ENCODE results near the gene NCOA5.

The NCOA5 gene

DNA sequence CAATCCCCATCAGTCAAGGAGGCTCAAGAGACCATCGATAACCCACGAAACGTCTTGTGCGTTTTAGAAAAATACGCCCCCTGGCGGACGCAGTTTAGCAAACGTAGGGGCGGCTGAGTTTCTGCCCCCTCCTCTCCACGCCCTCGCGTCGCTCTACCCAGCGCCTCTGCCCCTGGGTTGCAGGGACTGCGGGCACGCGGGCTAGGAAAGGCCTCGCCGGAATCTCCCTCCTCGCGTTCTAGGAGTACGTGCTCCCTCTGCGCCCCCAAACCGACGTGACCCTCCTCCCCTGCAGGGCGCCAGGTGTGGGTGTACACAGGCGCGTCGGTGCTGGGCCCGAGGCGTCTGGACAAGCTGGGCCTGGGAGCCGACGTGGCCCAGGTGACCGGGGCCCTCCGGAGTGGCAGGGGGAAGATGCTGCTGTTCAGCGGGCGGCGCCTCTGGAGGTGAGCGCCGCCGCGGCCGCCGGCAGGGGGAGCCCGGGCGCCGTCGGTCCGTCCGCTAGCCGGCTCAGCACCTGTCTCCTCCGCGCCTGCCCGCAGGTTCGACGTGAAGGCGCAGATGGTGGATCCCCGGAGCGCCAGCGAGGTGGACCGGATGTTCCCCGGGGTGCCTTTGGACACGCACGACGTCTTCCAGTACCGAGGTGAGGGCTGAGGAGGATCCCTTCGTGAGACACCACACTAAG is 75.8 kb downstream of the NCOA5 start (continued):
- TF ChIP-seq, protein P1, sequence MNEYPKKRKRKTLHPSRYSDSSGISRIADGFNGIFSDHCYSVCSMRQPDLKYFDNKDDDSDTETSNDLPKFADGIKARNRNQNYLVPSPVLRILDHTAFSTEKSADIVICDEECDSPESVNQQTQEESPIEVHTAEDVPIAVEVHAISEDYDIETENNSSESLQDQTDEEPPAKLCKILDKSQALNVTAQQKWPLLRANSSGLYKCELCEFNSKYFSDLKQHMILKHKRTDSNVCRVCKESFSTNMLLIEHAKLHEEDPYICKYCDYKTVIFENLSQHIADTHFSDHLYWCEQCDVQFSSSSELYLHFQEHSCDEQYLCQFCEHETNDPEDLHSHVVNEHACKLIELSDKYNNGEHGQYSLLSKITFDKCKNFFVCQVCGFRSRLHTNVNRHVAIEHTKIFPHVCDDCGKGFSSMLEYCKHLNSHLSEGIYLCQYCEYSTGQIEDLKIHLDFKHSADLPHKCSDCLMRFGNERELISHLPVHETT (tag by site-specific recombination; IDR thresholded peaks at IDR 0.05), result no peak
- TF ChIP-seq ZNF433 (tag by site-specific recombination; IDR thresholded peaks at IDR 0.05; ENCODE audit: low read depth) (no peak), ZNF707 (tag by site-specific recombination; IDR thresholded peaks at IDR 0.05) (no peak), ZNF121 (tag by site-specific recombination; IDR thresholded peaks at IDR 0.05) (no peak), ZNF521 (tag by site-specific recombination; IDR thresholded peaks at IDR 0.05) (no peak), ZNF473 (tag by site-specific recombination; IDR thresholded peaks at IDR 0.05) (no peak), ZNF48 (tag by site-specific recombination; IDR thresholded peaks at IDR 0.05) (no peak), ZNF510 (tag by site-specific recombination; IDR thresholded peaks at IDR 0.05; ENCODE audit: insufficient replicate concordance) (no peak), ZNF132 (tag by site-specific recombination; IDR thresholded peaks at IDR 0.05; ENCODE audit: borderline replicate concordance) (no peak), REPIN1 (tag by site-specific recombination; IDR thresholded peaks at IDR 0.05; ENCODE audit: low read depth) (no peak), ZNF549 (tag by site-specific recombination; IDR thresholded peaks at IDR 0.05) (no peak), YY2 (tag by site-specific recombination; IDR thresholded peaks at IDR 0.05) (no peak), ZNF19 (tag by site-specific recombination; IDR thresholded peaks at IDR 0.05; ENCODE audit: low read depth) (no peak), ZNF560 (tag by site-specific recombination; IDR thresholded peaks at IDR 0.05; ENCODE audit: borderline replicate concordance) (no peak), SP2 (tag by site-specific recombination; IDR thresholded peaks at IDR 0.05) (peak; percentile 28; the same call in 1 of the 2 replicates), ZNF302 (tag by site-specific recombination; IDR thresholded peaks at IDR 0.05; ENCODE audit: low read depth) (no peak), ZNF174 (tag by site-specific recombination; IDR thresholded peaks at IDR 0.05) (no peak), MZF1 (tag by site-specific recombination; IDR thresholded peaks at IDR 0.05; ENCODE audit: borderline replicate concordance) (no peak), ZNF2 (tag by site-specific recombination; IDR thresholded peaks at IDR 0.05) (peak; percentile 77), ZNF785 (tag by site-specific recombination; IDR thresholded peaks at IDR 0.05) (no peak), ZEB2 (tag by site-specific recombination; IDR thresholded peaks at IDR 0.05) (peak; percentile 83), ZNF394 (tag by site-specific recombination; IDR thresholded peaks at IDR 0.05; ENCODE audit: borderline replicate concordance) (peak; percentile 56; the same call in 1 of the 2 replicates)
- TF ChIP-seq, protein P2, sequence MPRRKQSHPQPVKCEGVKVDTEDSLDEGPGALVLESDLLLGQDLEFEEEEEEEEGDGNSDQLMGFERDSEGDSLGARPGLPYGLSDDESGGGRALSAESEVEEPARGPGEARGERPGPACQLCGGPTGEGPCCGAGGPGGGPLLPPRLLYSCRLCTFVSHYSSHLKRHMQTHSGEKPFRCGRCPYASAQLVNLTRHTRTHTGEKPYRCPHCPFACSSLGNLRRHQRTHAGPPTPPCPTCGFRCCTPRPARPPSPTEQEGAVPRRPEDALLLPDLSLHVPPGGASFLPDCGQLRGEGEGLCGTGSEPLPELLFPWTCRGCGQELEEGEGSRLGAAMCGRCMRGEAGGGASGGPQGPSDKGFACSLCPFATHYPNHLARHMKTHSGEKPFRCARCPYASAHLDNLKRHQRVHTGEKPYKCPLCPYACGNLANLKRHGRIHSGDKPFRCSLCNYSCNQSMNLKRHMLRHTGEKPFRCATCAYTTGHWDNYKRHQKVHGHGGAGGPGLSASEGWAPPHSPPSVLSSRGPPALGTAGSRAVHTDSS (tag by site-specific recombination; IDR thresholded peaks at IDR 0.05), result no peak
- TF ChIP-seq, protein P3, sequence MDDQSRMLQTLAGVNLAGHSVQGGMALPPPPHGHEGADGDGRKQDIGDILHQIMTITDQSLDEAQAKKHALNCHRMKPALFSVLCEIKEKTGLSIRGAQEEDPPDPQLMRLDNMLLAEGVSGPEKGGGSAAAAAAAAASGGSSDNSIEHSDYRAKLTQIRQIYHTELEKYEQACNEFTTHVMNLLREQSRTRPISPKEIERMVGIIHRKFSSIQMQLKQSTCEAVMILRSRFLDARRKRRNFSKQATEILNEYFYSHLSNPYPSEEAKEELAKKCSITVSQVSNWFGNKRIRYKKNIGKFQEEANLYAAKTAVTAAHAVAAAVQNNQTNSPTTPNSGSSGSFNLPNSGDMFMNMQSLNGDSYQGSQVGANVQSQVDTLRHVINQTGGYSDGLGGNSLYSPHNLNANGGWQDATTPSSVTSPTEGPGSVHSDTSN (CRISPR knock-in tag; IDR thresholded peaks at IDR 0.05), result no peak
- TF ChIP-seq, protein P4, sequence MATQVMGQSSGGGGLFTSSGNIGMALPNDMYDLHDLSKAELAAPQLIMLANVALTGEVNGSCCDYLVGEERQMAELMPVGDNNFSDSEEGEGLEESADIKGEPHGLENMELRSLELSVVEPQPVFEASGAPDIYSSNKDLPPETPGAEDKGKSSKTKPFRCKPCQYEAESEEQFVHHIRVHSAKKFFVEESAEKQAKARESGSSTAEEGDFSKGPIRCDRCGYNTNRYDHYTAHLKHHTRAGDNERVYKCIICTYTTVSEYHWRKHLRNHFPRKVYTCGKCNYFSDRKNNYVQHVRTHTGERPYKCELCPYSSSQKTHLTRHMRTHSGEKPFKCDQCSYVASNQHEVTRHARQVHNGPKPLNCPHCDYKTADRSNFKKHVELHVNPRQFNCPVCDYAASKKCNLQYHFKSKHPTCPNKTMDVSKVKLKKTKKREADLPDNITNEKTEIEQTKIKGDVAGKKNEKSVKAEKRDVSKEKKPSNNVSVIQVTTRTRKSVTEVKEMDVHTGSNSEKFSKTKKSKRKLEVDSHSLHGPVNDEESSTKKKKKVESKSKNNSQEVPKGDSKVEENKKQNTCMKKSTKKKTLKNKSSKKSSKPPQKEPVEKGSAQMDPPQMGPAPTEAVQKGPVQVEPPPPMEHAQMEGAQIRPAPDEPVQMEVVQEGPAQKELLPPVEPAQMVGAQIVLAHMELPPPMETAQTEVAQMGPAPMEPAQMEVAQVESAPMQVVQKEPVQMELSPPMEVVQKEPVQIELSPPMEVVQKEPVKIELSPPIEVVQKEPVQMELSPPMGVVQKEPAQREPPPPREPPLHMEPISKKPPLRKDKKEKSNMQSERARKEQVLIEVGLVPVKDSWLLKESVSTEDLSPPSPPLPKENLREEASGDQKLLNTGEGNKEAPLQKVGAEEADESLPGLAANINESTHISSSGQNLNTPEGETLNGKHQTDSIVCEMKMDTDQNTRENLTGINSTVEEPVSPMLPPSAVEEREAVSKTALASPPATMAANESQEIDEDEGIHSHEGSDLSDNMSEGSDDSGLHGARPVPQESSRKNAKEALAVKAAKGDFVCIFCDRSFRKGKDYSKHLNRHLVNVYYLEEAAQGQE (tag by site-specific recombination; IDR thresholded peaks at IDR 0.05), result no peak
- TF ChIP-seq, protein P5, sequence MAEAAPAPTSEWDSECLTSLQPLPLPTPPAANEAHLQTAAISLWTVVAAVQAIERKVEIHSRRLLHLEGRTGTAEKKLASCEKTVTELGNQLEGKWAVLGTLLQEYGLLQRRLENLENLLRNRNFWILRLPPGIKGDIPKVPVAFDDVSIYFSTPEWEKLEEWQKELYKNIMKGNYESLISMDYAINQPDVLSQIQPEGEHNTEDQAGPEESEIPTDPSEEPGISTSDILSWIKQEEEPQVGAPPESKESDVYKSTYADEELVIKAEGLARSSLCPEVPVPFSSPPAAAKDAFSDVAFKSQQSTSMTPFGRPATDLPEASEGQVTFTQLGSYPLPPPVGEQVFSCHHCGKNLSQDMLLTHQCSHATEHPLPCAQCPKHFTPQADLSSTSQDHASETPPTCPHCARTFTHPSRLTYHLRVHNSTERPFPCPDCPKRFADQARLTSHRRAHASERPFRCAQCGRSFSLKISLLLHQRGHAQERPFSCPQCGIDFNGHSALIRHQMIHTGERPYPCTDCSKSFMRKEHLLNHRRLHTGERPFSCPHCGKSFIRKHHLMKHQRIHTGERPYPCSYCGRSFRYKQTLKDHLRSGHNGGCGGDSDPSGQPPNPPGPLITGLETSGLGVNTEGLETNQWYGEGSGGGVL (tag by site-specific recombination; IDR thresholded peaks at IDR 0.05), result no peak; the same call in 1 of the 2 replicates
- TF ChIP-seq, protein P6, sequence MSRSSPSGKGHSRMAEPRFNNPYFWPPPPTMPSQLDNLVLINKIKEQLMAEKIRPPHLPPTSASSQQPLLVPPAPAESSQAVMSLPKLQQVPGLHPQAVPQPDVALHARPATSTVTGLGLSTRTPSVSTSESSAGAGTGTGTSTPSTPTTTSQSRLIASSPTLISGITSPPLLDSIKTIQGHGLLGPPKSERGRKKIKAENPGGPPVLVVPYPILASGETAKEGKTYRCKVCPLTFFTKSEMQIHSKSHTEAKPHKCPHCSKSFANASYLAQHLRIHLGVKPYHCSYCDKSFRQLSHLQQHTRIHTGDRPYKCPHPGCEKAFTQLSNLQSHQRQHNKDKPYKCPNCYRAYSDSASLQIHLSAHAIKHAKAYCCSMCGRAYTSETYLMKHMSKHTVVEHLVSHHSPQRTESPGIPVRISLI (tag by site-specific recombination; IDR thresholded peaks at IDR 0.05), result no peak
- TF ChIP-seq, protein P7, sequence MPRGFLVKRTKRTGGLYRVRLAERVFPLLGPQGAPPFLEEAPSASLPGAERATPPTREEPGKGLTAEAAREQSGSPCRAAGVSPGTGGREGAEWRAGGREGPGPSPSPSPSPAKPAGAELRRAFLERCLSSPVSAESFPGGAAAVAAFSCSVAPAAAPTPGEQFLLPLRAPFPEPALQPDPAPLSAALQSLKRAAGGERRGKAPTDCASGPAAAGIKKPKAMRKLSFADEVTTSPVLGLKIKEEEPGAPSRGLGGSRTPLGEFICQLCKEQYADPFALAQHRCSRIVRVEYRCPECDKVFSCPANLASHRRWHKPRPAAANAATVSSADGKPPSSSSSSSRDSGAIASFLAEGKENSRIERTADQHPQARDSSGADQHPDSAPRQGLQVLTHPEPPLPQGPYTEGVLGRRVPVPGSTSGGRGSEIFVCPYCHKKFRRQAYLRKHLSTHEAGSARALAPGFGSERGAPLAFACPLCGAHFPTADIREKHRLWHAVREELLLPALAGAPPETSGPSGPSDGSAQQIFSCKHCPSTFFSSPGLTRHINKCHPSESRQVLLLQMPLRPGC (tag by site-specific recombination; IDR thresholded peaks at IDR 0.05), result no peak

All from HEK293 (cell line).